DND-41 (cell line): ENCODE data around the gene PLPPR1.

Experiments
- CTCF ChIP-seq: IDR thresholded peaks from 2 replicates; pipeline ENCODE4 v1.5.1; 2012; ENCODE audit warnings: borderline replicate concordance, low read length, moderate library complexity, mild to moderate bottlenecking; ENCODE audit not compliant: poor library complexity, severe bottlenecking; ENCODE audit errors: extremely low read depth
- EZH2 ChIP-seq: IDR thresholded peaks from 3 replicates; pipeline ENCODE4 v1.6.1; 2012; ENCODE audit warnings: borderline replicate concordance, low read depth, mild to moderate bottlenecking, moderate library complexity, low read length, inconsistent platforms; ENCODE audit not compliant: severe bottlenecking

- TF ChIP-seq CTCF (no peak), EZH2 (no peak)
Measured at GRCh38 chr9:101354765-101355708, 326.5 kb downstream of the PLPPR1 start.
